ENCODE results near the gene SLC46A1. TPM values are rescaled to one million over a fixed set of nuclear protein-coding genes. Genes with fewer than 3 reads are reported as not detected.

Gene SLC46A1
- polyA plus RNA-seq, 3 donors, result 1.5 to 6.3 (median 1.7) TPM

GRCh38 chr17:28370744-28371103 is 35.3 kb downstream of the SLC46A1 start:
- H3K79me2 ChIP-seq (ENCODE audit: insufficient read depth, low read length), result no peaks in the 10 kb centered on the region
- H3K9me3 Mint-ChIP-seq, result peaks cover 0 to 5% (median 1%) of the 10 kb centered on the region in 7 donors
- peaks cover 16 to 21% of the 10 kb centered on the region in 2 donors for H3K36me3 Mint-ChIP-seq
- no peak overlapping the region for H3K27ac ChIP-seq (ENCODE audit: low read depth in 1 of 2, low read length in 2 of 2)
- H3K4me3 ChIP-seq (replicated peaks in 1 of 3; ENCODE audit: low read depth in 2 of 3, low read length in 3 of 3), result peak overlapping the region in 1 of 3 experiments; percentile 74
- intact Hi-C loops (cut with micrococcal nuclease), result no loop called here
- peak overlapping the region in 1 of 7 donors; percentile 15 for H3K27ac Mint-ChIP-seq
- H3K4me3 Mint-ChIP-seq, result no peak overlapping the region
- H3K9ac ChIP-seq (ENCODE audit: insufficient read depth, low read length, poor library complexity, severe bottlenecking), result no peak overlapping the region
- peaks cover 4% of the 10 kb centered on the region for H4K20me1 ChIP-seq (ENCODE audit: insufficient read depth, low read length)
- peak overlapping the region; percentile 87 for H3K4me2 ChIP-seq (replicated peaks; ENCODE audit: extremely low read depth, low read length, poor library complexity, severe bottlenecking)
- H3K27me3 ChIP-seq (ENCODE audit: control insufficient read depth in 2 of 2, insufficient read depth in 2 of 2, low read length in 2 of 2), result peaks cover 13 to 20% of the 10 kb centered on the region in 2 donors
- H3K4me1 ChIP-seq (ENCODE audit: control insufficient read depth in 1 of 2, insufficient read depth in 2 of 2, low read length in 2 of 2), result peaks cover 23 to 34% of the 10 kb centered on the region in 2 donors
- H3K27me3 Mint-ChIP-seq (ENCODE audit: low read depth in 3 of 3), result peaks cover 22 to 44% (median 25%) of the 10 kb centered on the region in 3 donors
- no peak for DNase-seq
- H3K4me1 Mint-ChIP-seq, result peaks cover 27% of the 10 kb centered on the region
- H3K9me3 ChIP-seq (replicated peaks in 1 of 2; ENCODE audit: control insufficient read depth in 1 of 2, insufficient read depth in 1 of 2, low read length in 2 of 2), result peaks cover 2 to 7% of the 10 kb centered on the region in 2 donors
- WGBS (ENCODE audit: insufficient coverage), result 100% methylated on average over 1 of the region's 1 CpG
- H3K36me3 ChIP-seq (replicated peaks in 1 of 2; ENCODE audit: control insufficient read depth in 1 of 2, insufficient read depth in 2 of 2, low read length in 2 of 2), result peaks cover 0 to 4% of the 10 kb centered on the region in 2 donors
- no peak for TF ChIP-seq CTCF (IDR thresholded peaks at IDR 0.05)
- no peak overlapping the region for H2AFZ ChIP-seq (ENCODE audit: insufficient read depth, low read depth, low read length, poor library complexity, severe bottlenecking)

DNA sequence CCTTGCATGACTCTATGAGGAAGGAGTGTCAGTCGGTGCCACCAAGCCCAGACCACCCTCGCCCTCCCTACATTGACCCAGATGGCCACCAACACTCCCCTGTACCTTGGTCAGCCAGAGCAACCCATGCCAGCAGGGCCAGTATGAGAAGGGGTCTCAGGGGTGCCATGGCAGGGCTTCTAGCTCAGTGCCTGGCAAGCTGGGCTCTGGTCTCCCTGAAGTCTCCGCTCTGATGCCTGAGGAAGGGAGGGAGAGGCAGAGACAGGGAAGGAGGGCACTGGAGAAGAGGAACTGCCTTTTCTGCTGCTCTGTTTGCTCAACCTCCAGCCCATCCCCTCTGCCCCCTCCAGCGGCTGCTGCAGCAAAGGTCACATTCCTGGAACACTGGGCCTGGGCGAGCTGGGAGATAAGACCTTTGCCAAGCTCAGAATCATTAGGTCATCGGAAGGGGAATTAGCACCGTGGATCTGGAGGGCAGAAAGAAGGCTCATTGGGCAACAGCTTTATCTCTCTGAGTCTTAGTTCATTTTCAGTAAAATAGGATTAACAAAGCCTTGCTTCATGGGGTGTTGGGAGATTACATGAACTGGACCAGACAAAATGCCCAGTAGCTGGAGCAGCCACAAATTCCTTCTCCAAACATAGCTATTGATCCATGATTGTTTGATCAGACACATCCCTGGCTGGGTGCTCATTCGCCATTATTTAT is 35.8 kb downstream of the SLC46A1 start, which contains the start of gene VTN:
VTN (minus strand) TSS at position 273 of the 709 bp plus-strand sequence; CDS start at position 169, 104 bp downstream.
- no peak within 1 kb of the TSS for H3K27ac ChIP-seq (ENCODE audit: low read depth in 1 of 2, low read length in 2 of 2)
- peak within 1 kb of the TSS; percentile 49 for H3K9ac ChIP-seq (ENCODE audit: insufficient read depth, low read length, poor library complexity, severe bottlenecking)
- no peaks in the 10 kb centered on the region for H3K79me2 ChIP-seq (ENCODE audit: insufficient read depth, low read length)
- H3K9me3 Mint-ChIP-seq, result peaks cover 0 to 5% (median 1%) of the 10 kb centered on the region in 7 donors
- peak in 1 of 3 donors; percentile 37 for DNase-seq
- peaks cover 22 to 42% (median 25%) of the 10 kb centered on the region in 3 donors for H3K27me3 Mint-ChIP-seq (ENCODE audit: low read depth in 3 of 3)
- WGBS (ENCODE audit: insufficient coverage), result 35% methylated on average over 6 of the region's 8 CpGs
- peaks cover 4% of the 10 kb centered on the region for H4K20me1 ChIP-seq (ENCODE audit: insufficient read depth, low read length)
- peaks cover 5 to 6% of the 10 kb centered on the region in 2 donors for H3K36me3 ChIP-seq (replicated peaks in 1 of 2; ENCODE audit: control insufficient read depth in 1 of 2, insufficient read depth in 2 of 2, low read length in 2 of 2)
- peak within 1 kb of the TSS in 2 of 3 experiments; percentile 17 to 74 for H3K4me3 ChIP-seq (replicated peaks in 1 of 3; ENCODE audit: low read depth in 2 of 3, low read length in 3 of 3)
- peaks cover 23 to 34% of the 10 kb centered on the region in 2 donors for H3K4me1 ChIP-seq (ENCODE audit: control insufficient read depth in 1 of 2, insufficient read depth in 2 of 2, low read length in 2 of 2)
- H3K4me1 Mint-ChIP-seq, result peaks cover 27% of the 10 kb centered on the region
- no peak for TF ChIP-seq CTCF (IDR thresholded peaks at IDR 0.05)
- H3K9me3 ChIP-seq (replicated peaks in 1 of 2; ENCODE audit: control insufficient read depth in 1 of 2, insufficient read depth in 1 of 2, low read length in 2 of 2), result peaks cover 2 to 7% of the 10 kb centered on the region in 2 donors
- H2AFZ ChIP-seq (ENCODE audit: insufficient read depth, low read depth, low read length, poor library complexity, severe bottlenecking), result peak within 1 kb of the TSS; percentile 82
- H3K4me2 ChIP-seq (replicated peaks; ENCODE audit: extremely low read depth, low read length, poor library complexity, severe bottlenecking), result peak within 1 kb of the TSS; percentile 87
- H3K4me3 Mint-ChIP-seq, result peak within 1 kb of the TSS; percentile 80 to 87
- intact Hi-C loops (cut with micrococcal nuclease), result no loop called here
- peaks cover 13 to 20% of the 10 kb centered on the region in 2 donors for H3K27me3 ChIP-seq (ENCODE audit: control insufficient read depth in 2 of 2, insufficient read depth in 2 of 2, low read length in 2 of 2)
- H3K36me3 Mint-ChIP-seq, result peaks cover 16 to 26% of the 10 kb centered on the region in 2 donors
- H3K27ac Mint-ChIP-seq, result peak within 1 kb of the TSS in 6 of 7 donors; percentile 6 to 82 (median 30)

All from CD14-positive monocyte (primary cell).